ENCODE measurements around the gene CDH15. TPM values are rescaled to one million over a fixed set of nuclear protein-coding genes. Genes with fewer than 3 reads are reported as not detected.

Gene CDH15
- total RNA-seq, 3 donors from 2014 or later = not detected

DNA sequence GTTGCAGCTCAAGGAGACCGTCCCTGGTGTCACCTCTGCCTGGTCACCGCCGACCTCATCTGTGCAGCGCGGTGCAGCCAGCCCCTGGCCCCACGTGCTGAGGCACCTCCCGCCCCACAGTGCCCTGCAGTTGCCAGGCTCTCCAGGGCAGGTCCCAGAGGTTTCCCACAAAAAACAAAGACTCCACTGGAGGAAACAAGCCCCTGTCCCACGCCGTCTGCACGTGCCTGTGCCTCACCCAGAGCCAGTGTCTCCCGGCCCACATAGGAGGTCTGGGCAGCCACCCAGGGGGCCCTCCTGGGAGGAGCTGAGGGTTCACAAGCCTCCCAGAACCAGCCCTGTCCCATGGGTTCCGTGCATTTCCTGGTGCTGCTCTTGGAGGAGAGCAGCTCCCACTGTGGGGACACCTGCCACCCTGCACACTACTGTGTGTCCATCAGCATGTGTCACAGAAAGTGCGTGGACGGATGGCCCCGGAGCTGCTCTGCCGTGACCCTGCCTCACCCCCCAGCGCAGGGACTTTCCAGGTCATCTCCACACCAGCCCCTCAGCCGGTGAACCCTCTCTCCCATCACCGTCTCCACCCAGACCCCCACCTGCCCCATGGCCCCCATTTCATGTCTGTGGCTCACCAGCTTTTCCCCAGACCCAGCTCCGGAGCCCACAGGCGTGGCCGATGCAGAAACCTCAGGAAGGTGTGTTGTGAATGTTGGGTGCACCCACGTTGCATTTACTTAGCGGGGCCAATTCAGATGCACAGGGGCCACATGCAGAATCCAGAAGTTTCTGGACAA is 17.0 kb upstream of the CDH15 start:
- peaks cover 2 to 4% of the 10 kb centered on the region in 2 donors for H3K9me3 ChIP-seq
- intact Hi-C loops (cut with DNase I; ENCODE audit: low total_unique reads) = no loop called here
- DNase-seq (ENCODE audit: low spot score in 2 of 2) = no peak
- H3K27ac ChIP-seq = no peak overlapping the region
- H3K36me3 ChIP-seq = no peaks in the 10 kb centered on the region
- peaks cover 0 to 8% of the 10 kb centered on the region in 2 donors for H3K27me3 ChIP-seq
- TF ChIP-seq POLR2A (IDR thresholded peaks at IDR 0.05) (no peak), POLR2AphosphoS5 (IDR thresholded peaks at IDR 0.05) (no peak)
- no peak overlapping the region for H3K4me3 ChIP-seq
- H3K4me1 ChIP-seq = peaks cover 4 to 18% of the 10 kb centered on the region in 2 donors

DNA sequence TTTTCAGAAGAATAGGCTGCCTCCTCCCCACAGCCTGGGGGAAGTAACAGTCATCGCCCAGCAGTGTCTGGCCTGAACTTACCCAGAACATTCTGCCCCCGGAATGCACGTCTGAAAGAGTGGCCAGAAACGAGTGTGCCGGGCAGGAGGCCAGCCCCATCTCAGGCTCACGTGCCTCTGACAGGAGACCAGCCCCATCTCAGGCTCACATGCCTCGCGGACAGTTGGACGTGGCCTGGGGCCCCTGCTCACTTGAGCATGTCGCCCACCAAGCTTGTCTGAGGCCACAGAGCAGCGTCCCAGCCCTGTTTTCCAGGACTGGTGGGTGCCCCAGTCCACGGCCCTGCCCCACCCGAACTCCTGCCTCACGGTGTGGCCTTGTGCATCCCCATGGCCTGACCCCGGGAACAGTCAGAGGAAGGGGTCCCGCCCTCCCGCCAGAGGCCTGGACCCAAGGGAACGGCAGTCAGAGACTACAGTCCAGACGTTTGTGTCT is 16.3 kb upstream of the CDH15 start:
- no peaks in the 10 kb centered on the region for H3K36me3 ChIP-seq
- peaks cover 4 to 18% of the 10 kb centered on the region in 2 donors for H3K4me1 ChIP-seq
- intact Hi-C loops (cut with DNase I; ENCODE audit: low total_unique reads) = no loop called here
- no peaks in the 10 kb centered on the region for H3K9me3 ChIP-seq
- H3K4me3 ChIP-seq = peak overlapping the region in 1 of 3 donors; percentile 19
- TF ChIP-seq, protein P1, sequence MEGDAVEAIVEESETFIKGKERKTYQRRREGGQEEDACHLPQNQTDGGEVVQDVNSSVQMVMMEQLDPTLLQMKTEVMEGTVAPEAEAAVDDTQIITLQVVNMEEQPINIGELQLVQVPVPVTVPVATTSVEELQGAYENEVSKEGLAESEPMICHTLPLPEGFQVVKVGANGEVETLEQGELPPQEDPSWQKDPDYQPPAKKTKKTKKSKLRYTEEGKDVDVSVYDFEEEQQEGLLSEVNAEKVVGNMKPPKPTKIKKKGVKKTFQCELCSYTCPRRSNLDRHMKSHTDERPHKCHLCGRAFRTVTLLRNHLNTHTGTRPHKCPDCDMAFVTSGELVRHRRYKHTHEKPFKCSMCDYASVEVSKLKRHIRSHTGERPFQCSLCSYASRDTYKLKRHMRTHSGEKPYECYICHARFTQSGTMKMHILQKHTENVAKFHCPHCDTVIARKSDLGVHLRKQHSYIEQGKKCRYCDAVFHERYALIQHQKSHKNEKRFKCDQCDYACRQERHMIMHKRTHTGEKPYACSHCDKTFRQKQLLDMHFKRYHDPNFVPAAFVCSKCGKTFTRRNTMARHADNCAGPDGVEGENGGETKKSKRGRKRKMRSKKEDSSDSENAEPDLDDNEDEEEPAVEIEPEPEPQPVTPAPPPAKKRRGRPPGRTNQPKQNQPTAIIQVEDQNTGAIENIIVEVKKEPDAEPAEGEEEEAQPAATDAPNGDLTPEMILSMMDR (IDR thresholded peaks at IDR 0.05) = no peak
- TF ChIP-seq POLR2A (IDR thresholded peaks at IDR 0.05) (no peak), POLR2AphosphoS5 (IDR thresholded peaks at IDR 0.05) (peak in 2 of 3 donors; percentile 24 to 56)
- H3K27me3 ChIP-seq = peaks cover 0 to 14% of the 10 kb centered on the region in 2 donors
- DNase-seq (ENCODE audit: low spot score in 2 of 2) = peak in 1 of 2 donors; percentile 55
- no peak overlapping the region for H3K27ac ChIP-seq

DNA sequence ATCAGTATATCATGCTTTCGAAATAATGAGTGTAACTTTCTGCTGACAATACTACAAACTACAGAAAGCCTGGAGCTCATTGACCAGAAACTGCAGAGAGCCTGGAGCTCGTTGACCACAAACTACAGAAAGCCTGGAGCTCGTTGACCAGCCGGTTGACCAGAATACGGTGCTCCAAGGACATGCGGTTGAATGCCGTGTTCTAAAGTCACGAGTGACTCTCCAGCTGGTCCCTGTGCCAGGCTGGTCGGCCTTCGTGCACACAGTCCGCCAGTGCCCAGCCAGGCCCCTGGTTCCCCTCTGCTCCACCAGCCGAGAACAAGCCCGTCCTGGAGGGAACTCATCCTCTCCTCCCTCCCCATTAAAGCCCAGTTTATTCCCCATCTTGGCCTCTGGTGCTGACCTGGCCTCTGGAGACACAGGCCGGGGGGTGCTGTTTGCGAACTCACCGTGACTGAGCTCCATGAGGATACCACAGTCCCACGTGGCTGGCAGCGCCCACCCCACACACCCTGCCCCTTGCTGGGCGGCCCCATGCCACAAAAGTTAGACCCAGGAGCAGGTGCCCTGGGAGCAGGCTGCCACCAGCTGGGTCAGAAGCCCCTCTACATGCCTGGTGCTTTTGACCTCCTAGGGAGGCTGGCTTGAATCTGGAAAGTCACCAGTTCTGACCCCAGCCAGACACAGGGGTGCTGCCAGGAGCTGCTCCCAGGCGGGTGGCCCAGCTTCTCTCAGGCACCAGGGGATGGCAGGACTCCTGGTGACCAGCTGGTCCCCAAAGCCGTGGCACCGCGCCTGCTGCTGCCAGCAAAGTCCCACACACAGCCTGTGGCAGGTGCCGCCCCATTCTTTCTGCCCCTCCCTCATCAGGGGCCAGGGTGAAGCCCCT is 15.5 kb upstream of the CDH15 start:
- peaks cover 0 to 22% of the 10 kb centered on the region in 2 donors for H3K27me3 ChIP-seq
- H3K36me3 ChIP-seq = no peaks in the 10 kb centered on the region
- H3K27ac ChIP-seq = no peak overlapping the region
- no peak overlapping the region for H3K4me3 ChIP-seq
- peaks cover 4 to 18% of the 10 kb centered on the region in 2 donors for H3K4me1 ChIP-seq
- intact Hi-C loops (cut with DNase I; ENCODE audit: low total_unique reads) = no loop called here
- TF ChIP-seq, protein P1 (IDR thresholded peaks at IDR 0.05) = no peak
- TF ChIP-seq POLR2AphosphoS5 (IDR thresholded peaks at IDR 0.05) = no peak
- TF ChIP-seq POLR2A (IDR thresholded peaks at IDR 0.05) = no peak
- H3K9me3 ChIP-seq = no peaks in the 10 kb centered on the region
- DNase-seq (ENCODE audit: low spot score in 2 of 2) = no peak

DNA sequence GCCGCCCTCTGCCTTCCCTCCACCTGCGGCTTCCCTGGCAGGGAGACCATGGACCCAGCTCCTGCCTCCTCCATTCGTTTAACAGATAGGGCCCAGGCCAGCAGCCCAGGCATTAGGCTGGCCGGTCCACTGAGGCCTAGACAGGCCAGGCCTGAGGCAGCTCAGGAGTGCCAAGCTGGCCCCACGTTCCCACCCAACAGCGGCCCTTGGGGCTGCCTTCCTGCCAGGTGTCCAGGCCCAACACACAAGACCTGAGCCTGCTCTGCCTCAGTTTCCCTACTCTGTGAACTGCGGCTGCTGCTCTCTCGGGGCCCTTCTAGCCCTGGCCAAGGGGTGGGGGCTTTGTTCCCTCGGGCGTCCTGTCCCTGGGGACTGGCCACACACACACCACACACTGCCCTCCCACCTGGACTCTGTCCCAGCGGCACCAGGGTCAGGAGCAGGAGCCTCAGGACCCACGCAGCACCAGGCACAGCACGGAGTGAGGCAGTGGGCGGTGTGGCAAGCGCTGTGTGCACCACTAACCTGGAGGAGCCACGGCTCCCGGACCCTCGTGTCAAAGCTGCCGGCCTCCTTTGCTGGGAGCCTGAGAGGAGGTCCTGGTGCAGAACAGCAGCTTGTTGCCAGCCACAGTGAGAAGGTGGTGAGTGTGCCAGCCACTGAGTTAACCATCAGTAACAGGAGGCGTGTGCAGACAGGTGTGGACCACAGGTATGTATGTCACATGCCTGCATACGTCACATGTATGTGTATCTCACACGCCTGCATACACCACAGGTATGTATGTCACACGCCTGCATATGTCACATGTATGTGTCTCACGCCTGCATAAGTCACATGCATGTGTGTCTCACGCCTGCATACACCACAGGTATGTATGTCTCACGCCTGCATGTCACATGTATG is 14.6 kb upstream of the CDH15 start:
- DNase-seq (ENCODE audit: low spot score in 2 of 2) = no peak
- peaks cover 0 to 31% of the 10 kb centered on the region in 2 donors for H3K27me3 ChIP-seq
- no peak overlapping the region for H3K4me3 ChIP-seq
- TF ChIP-seq POLR2A (IDR thresholded peaks at IDR 0.05) = no peak
- TF ChIP-seq, protein P1 (IDR thresholded peaks at IDR 0.05) = no peak
- TF ChIP-seq POLR2AphosphoS5 (IDR thresholded peaks at IDR 0.05) = no peak
- no peaks in the 10 kb centered on the region for H3K9me3 ChIP-seq
- peaks cover 4 to 18% of the 10 kb centered on the region in 2 donors for H3K4me1 ChIP-seq
- intact Hi-C loops (cut with DNase I; ENCODE audit: low total_unique reads) = no loop called here
- H3K36me3 ChIP-seq = no peaks in the 10 kb centered on the region
- no peak overlapping the region for H3K27ac ChIP-seq

DNA sequence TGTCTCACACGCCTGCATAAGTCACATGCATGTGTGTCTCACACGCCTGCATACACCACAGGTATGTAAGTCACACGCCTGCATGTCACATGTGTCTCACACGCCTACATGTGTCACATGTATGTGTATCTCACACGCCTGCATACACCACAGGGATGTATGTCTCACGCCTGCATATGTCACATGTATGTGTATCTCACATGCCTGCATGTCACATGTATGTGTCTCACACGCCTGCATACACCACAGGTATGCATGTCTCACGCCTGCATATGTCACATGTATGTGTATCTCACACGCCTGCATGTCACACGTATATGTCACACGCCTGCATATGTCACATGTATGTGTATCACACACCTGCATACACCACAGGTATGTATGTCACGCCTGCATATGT is 13.8 kb upstream of the CDH15 start:
- Histone ChIP-seq H3K4me3 (no peak overlapping the region), H3K9me3 (no peaks in the 10 kb centered on the region), H3K36me3 (no peaks in the 10 kb centered on the region), H3K27me3 (peaks cover 0 to 38% of the 10 kb centered on the region in 2 donors), H3K27ac (no peak overlapping the region), H3K4me1 (peaks cover 4 to 18% of the 10 kb centered on the region in 2 donors)
- TF ChIP-seq POLR2AphosphoS5 (IDR thresholded peaks at IDR 0.05) (no peak), POLR2A (IDR thresholded peaks at IDR 0.05) (no peak)
- TF ChIP-seq, protein P1 (IDR thresholded peaks at IDR 0.05) = no peak
- no peak for DNase-seq (ENCODE audit: low spot score in 2 of 2)
- intact Hi-C loops (cut with DNase I; ENCODE audit: low total_unique reads) = no loop called here
